SK-N-SH (cell line): ENCODE data around the gene TNFRSF21. TPM values are rescaled to one million over a fixed set of nuclear protein-coding genes. Genes with fewer than 3 reads are reported as not detected.

Source experiments
- CTCF ChIA-PET: fragments of 300-600, 350-600 bp; formaldehyde crosslinking; extraction: SDS; loops from one replicate; lab custom pipeline; 2021; lab: Yijun Ruan, JAX
- POLR2A ChIA-PET: fragments of 350-600 bp; sonication (Branson Sonifier 250); formaldehyde crosslinking; extraction: SDS; loops from one replicate; lab custom pipeline; 2020; ENCODE audit warnings: antibody characterized with exemption, inconsistent platforms; lab: Yijun Ruan, JAX
- DNase-seq: peaks from one replicate; pipeline ENCODE4 v3.0.0; 2012
- H2AFZ ChIP-seq: fragments of 200-600 bp; sonication (generic); 2 replicates; pipeline ENCODE4 v1.8.1; 2016; ENCODE audit warnings: antibody characterized with exemption, mild to moderate bottlenecking, low read depth
- H3F3A ChIP-seq: fragments of 200-600 bp; sonication (generic); replicated peaks from 2 replicates; pipeline ENCODE3; 2016; ENCODE audit warnings: antibody characterized with exemption, mild to moderate bottlenecking; ENCODE audit not compliant: insufficient read depth
- H3K27ac ChIP-seq, 2 experiments: fragments of 200-500 bp in 1 of 2; fragments of 200-600 bp in 1 of 2; sonication (Bioruptor generic) in 1 of 2; sonication (generic), shearing (Covaris generic) in 1 of 2; 2 replicates each; pipeline versions ENCODE4 v1.5.1 to v1.6.1; 2014 to 2016; ENCODE audit warnings: low read depth in 2 of 2, inconsistent platforms in 1 of 2, low read length in 1 of 2, mild to moderate bottlenecking in 1 of 2, mixed read lengths in 1 of 2
- H3K27me3 ChIP-seq: fragments of 200-600 bp; sonication (generic), shearing (Covaris generic); 2 replicates; pipeline ENCODE4 v1.6.1; 2016; ENCODE audit warnings: mixed run types; ENCODE audit not compliant: insufficient read depth
- H3K36me3 ChIP-seq, 2 experiments: fragments of 200-500 bp in 1 of 2; fragments of 200-600 bp in 1 of 2; sonication (Bioruptor generic) in 1 of 2; sonication (generic) in 1 of 2; replicated peaks in 1 of 2; 2 replicates each; pipeline versions ENCODE3 to v1.5.1; 2014 to 2016; ENCODE audit warnings: low read length in 1 of 2, mild to moderate bottlenecking in 1 of 2; ENCODE audit not compliant: insufficient read depth in 2 of 2, control insufficient read depth in 1 of 2
- H3K4me1 ChIP-seq, 2 experiments: fragments of 200-500 bp in 1 of 2; fragments of 200-600 bp in 1 of 2; sonication (Bioruptor generic) in 1 of 2; sonication (generic), shearing (Covaris generic) in 1 of 2; 2 replicates each; pipeline versions ENCODE4 v1.5.1 to v1.6.1; 2014 to 2016; ENCODE audit warnings: low read depth in 1 of 2, low read length in 1 of 2, mixed run types in 1 of 2; ENCODE audit not compliant: insufficient read depth in 2 of 2, control insufficient read depth in 1 of 2
- H3K4me2 ChIP-seq: fragments of 200-600 bp; sonication (generic), shearing (Covaris generic); 2 replicates; pipeline ENCODE4 v1.6.1; 2017; ENCODE audit warnings: mixed run types
- H3K4me3 ChIP-seq, 2 experiments: fragments of 200-500 bp in 1 of 2; fragments of 200-600 bp in 1 of 2; sonication (Bioruptor generic) in 1 of 2; sonication (generic), shearing (Covaris generic) in 1 of 2; 2 replicates each; pipeline versions ENCODE4 v1.5.1 to v1.8.1; 2014 to 2016; ENCODE audit warnings: low read depth in 2 of 2, inconsistent platforms in 1 of 2, low read length in 1 of 2, mild to moderate bottlenecking in 1 of 2, mixed read lengths in 1 of 2, moderate library complexity in 1 of 2
- H3K79me2 ChIP-seq: fragments of 200-600 bp; sonication (generic); 2 replicates; pipeline ENCODE4 v1.8.1; 2017; ENCODE audit warnings: mild to moderate bottlenecking; ENCODE audit not compliant: insufficient read depth
- H3K9ac ChIP-seq: fragments of 200-600 bp; sonication (generic); 2 replicates; pipeline ENCODE4 v1.6.1; 2017; ENCODE audit warnings: mixed run types
- H3K9me2 ChIP-seq: fragments of 200-600 bp; sonication (generic); 2 replicates; pipeline ENCODE4 v1.6.1; 2017; ENCODE audit warnings: mixed run types
- H3K9me3 ChIP-seq: fragments of 200-600 bp; sonication (generic); 2 replicates; pipeline ENCODE4 v1.6.1; 2017; ENCODE audit warnings: mixed run types, mild to moderate bottlenecking, moderate library complexity
- H4K20me1 ChIP-seq: fragments of 200-600 bp; sonication (generic); 2 replicates; pipeline ENCODE4 v1.6.1; 2017; ENCODE audit warnings: mild to moderate bottlenecking, mixed run types; ENCODE audit not compliant: insufficient read depth
- CHD2 ChIP-seq: fragments of 150-350 bp; IDR thresholded peaks from 2 replicates; pipeline ENCODE4 v1.6.1; 2018; ENCODE audit warnings: low read length; ENCODE audit not compliant: partially characterized antibody
- ELF1 ChIP-seq: IDR thresholded peaks from 2 replicates; pipeline ENCODE4 v1.4.0; 2012
- EP300 ChIP-seq, 2 experiments: IDR thresholded peaks; 2 replicates each; pipeline versions ENCODE4 v1.4.0 to v1.6.1; 2012; ENCODE audit warnings: borderline replicate concordance in 1 of 2, low read depth in 1 of 2, low read length in 1 of 2
- EZH2phosphoT487 ChIP-seq: fragments of 200-600 bp; sonication (generic); IDR thresholded peaks from 2 replicates; pipeline ENCODE4 v1.6.1; 2017; ENCODE audit warnings: low read depth, mixed run types, mild to moderate bottlenecking, antibody characterized with exemption, moderate library complexity, borderline replicate concordance
- GABPA ChIP-seq: IDR thresholded peaks from 2 replicates; pipeline ENCODE4 v1.4.0; 2012; ENCODE audit warnings: low read depth, mild to moderate bottlenecking
- GATA2 ChIP-seq: sonication (generic); formaldehyde crosslinking; IDR thresholded peaks from 2 replicates; pipeline ENCODE4 v1.5.0; 2020; ENCODE audit warnings: mild to moderate bottlenecking, missing genetic modification reagents
- JUND ChIP-seq: IDR thresholded peaks from 2 replicates; pipeline ENCODE4 v1.4.0; 2012
- MXI1 ChIP-seq: IDR thresholded peaks from 2 replicates; pipeline ENCODE4 v1.6.1; 2012; ENCODE audit warnings: mild to moderate bottlenecking, low read depth, low read length, improper control_type of control experiment
- NFIC ChIP-seq: IDR thresholded peaks from 2 replicates; pipeline ENCODE4 v1.4.0; 2012; ENCODE audit warnings: borderline replicate concordance
- POLR2AphosphoS5 ChIP-seq: IDR thresholded peaks from 2 replicates; pipeline ENCODE4 v1.6.1; 2012; ENCODE audit warnings: low read depth, low read length
- RAD21 ChIP-seq: IDR thresholded peaks from 2 replicates; pipeline ENCODE4 v1.6.1; 2012; ENCODE audit warnings: mild to moderate bottlenecking, low read length
- REST ChIP-seq: IDR thresholded peaks from 2 replicates; pipeline ENCODE4 v1.6.1; 2012; ENCODE audit warnings: mild to moderate bottlenecking, low read depth, low read length, moderate library complexity
- RFX5 ChIP-seq: IDR thresholded peaks from 2 replicates; pipeline ENCODE4 v1.6.1; 2012; ENCODE audit warnings: mild to moderate bottlenecking, improper control_type of control experiment, low read length
- RXRA ChIP-seq: IDR thresholded peaks from 2 replicates; pipeline ENCODE4 v1.4.0; 2012; ENCODE audit warnings: low read depth, mild to moderate bottlenecking, borderline replicate concordance
- TCF12 ChIP-seq: IDR thresholded peaks from 2 replicates; pipeline ENCODE4 v1.4.0; 2012
- TEAD4 ChIP-seq: IDR thresholded peaks from 2 replicates; pipeline ENCODE4 v1.4.0; 2012; ENCODE audit warnings: mild to moderate bottlenecking, borderline replicate concordance; ENCODE audit not compliant: insufficient read depth
- USF2 ChIP-seq: fragments of 150-350 bp; IDR thresholded peaks from 2 replicates; pipeline ENCODE4 v1.6.1; 2017; ENCODE audit warnings: antibody characterized with exemption, low read length, low read depth, borderline replicate concordance
- YY1 ChIP-seq: IDR thresholded peaks from 2 replicates; pipeline ENCODE4 v1.4.0; 2012; ENCODE audit warnings: low read depth, mild to moderate bottlenecking
- WGBS: methylation state at CpG from one replicate; pipeline ENCODE4 v1.1.6; 2017; ENCODE audit warnings: low lambda C conversion rate; 5-methylcytosine and 5-hydroxymethylcytosine counted together
- polyA plus RNA-seq, 3 experiments: library from polyadenylated mRNA; depleted of rRNA; stranded (reverse); fragments of >200 nt; gene quantifications; 2 replicates each; pipeline ENCODE4 v1.2.3, GENCODE V29; 2012
- TF ChIP-seq, protein P1 (sequence below): IDR thresholded peaks from 2 replicates; pipeline ENCODE4; 2012
- TF ChIP-seq, protein P2 (sequence below): IDR thresholded peaks from 2 replicates; pipeline ENCODE4 v1.4.0; 2012; ENCODE audit warnings: low read depth, borderline replicate concordance

TNFRSF21 gene
- polyA plus RNA-seq, 1 of the 3 experiments (the other 2 are of a cell fraction): 9.2 TPM

- no peaks in the 10 kb centered on the region for H4K20me1 ChIP-seq
- ChIA-PET CTCF (no interaction called here), POLR2A (no interaction called here)
- no peak for DNase-seq
- TF ChIP-seq RFX5 (no peak), REST (no peak), ELF1 (no peak), GATA2 (CRISPR knock-in tag) (no peak), USF2 (no peak), CHD2 (no peak), POLR2AphosphoS5 (no peak), JUND (no peak), TEAD4 (no peak), GABPA (no peak)
- TF ChIP-seq, protein P1, sequence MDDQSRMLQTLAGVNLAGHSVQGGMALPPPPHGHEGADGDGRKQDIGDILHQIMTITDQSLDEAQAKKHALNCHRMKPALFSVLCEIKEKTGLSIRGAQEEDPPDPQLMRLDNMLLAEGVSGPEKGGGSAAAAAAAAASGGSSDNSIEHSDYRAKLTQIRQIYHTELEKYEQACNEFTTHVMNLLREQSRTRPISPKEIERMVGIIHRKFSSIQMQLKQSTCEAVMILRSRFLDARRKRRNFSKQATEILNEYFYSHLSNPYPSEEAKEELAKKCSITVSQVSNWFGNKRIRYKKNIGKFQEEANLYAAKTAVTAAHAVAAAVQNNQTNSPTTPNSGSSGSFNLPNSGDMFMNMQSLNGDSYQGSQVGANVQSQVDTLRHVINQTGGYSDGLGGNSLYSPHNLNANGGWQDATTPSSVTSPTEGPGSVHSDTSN: no peak
- no peak overlapping the region for H2AFZ ChIP-seq
- no peaks in the 10 kb centered on the region for H3K27me3 ChIP-seq
- no peak overlapping the region for H3K4me3 ChIP-seq
- H3F3A ChIP-seq: no peaks in the 10 kb centered on the region
- H3K9me3 ChIP-seq: no peaks in the 10 kb centered on the region
- no peak overlapping the region for H3K4me2 ChIP-seq
- H3K4me1 ChIP-seq: no peaks in the 10 kb centered on the region
- H3K9ac ChIP-seq: no peak overlapping the region
- no peaks in the 10 kb centered on the region for H3K79me2 ChIP-seq
- no peaks in the 10 kb centered on the region for H3K36me3 ChIP-seq
- no peak overlapping the region for H3K27ac ChIP-seq
- H3K9me2 ChIP-seq: no peaks in the 10 kb centered on the region
These were observed 26.6 kb upstream of the TNFRSF21 start for GRCh38 chr6:47336334-47336733.

- Histone ChIP-seq H3K27ac (no peak overlapping the region), H3K9ac (no peak overlapping the region), H3K27me3 (no peaks in the 10 kb centered on the region), H3K36me3 (no peaks in the 10 kb centered on the region), H3K9me3 (no peaks in the 10 kb centered on the region), H3K4me1 (no peaks in the 10 kb centered on the region), H4K20me1 (no peaks in the 10 kb centered on the region), H3F3A (no peaks in the 10 kb centered on the region), H2AFZ (no peak overlapping the region), H3K4me2 (no peak overlapping the region), H3K9me2 (no peaks in the 10 kb centered on the region), H3K79me2 (no peaks in the 10 kb centered on the region), H3K4me3 (no peak overlapping the region)
- no peak for DNase-seq
- CTCF ChIA-PET: interaction anchor here (1.6 kb wide), 1 partner anchor 11 kb away, joined by 4 read pairs; no protein-coding TSS in a partner anchor
- 25% methylated on average over 6 of the region's 6 CpGs for WGBS
- POLR2A ChIA-PET: no interaction called here
- TF ChIP-seq TCF12 (no peak), RAD21 (no peak), MXI1 (no peak), CHD2 (no peak), RXRA (no peak), ELF1 (no peak), POLR2AphosphoS5 (no peak), NFIC (no peak), GATA2 (CRISPR knock-in tag) (no peak), EZH2phosphoT487 (no peak), TEAD4 (no peak), USF2 (no peak), YY1 (no peak), EP300 (IDR thresholded peaks at IDR 0.05; ENCODE audit: borderline replicate concordance in 1 of 2, low read depth in 1 of 2, low read length in 1 of 2) (no peak)
- TF ChIP-seq, protein P1: no peak
- TF ChIP-seq, protein P2, sequence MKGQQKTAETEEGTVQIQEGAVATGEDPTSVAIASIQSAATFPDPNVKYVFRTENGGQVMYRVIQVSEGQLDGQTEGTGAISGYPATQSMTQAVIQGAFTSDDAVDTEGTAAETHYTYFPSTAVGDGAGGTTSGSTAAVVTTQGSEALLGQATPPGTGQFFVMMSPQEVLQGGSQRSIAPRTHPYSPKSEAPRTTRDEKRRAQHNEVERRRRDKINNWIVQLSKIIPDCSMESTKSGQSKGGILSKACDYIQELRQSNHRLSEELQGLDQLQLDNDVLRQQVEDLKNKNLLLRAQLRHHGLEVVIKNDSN: no peak
These were observed 25.8 kb upstream of the TNFRSF21 start for GRCh38 chr6:47335466-47335865.
